Smooth muscle cell of the brain vasculature (primary cell): Measurements from ENCODE around the gene SEC62.
A peak's percentile ranks its signal among the peaks of the same experiment; 100 is the strongest.

Source experiments
- DNase-seq: peaks from one replicate; pipeline ENCODE4 v3.0.0-alpha.2; 2012; ENCODE audit warnings: low read depth, low spot score

Gene SEC62, protein sequence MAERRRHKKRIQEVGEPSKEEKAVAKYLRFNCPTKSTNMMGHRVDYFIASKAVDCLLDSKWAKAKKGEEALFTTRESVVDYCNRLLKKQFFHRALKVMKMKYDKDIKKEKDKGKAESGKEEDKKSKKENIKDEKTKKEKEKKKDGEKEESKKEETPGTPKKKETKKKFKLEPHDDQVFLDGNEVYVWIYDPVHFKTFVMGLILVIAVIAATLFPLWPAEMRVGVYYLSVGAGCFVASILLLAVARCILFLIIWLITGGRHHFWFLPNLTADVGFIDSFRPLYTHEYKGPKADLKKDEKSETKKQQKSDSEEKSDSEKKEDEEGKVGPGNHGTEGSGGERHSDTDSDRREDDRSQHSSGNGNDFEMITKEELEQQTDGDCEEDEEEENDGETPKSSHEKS

GRCh38 chr3:169966428-169966950, at the start of gene SEC62:
Gene SEC62 (plus strand): TSS chr3:169966807. CDS start chr3:169966823, 16 bp downstream.
- DNase-seq: peak; percentile 82

DNA sequence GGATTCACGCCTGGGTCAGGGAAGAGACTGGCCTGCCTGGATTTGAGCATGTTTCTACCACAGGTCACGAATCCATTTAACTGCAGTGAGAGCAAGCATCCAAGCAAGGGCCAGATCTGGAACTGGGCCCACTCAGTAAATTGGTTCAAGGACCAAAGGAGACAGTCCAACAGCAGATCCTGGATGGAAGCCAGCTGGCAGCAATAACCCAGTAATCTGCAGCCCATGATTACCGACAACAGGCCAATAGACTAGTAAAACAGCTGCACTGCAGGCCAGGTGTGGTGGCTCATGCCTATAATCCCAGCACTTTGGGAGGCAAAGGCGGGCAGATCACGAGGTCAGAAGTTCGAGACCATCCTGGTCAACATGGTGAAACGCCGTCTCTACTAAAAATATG, 43.4 kb upstream of the SEC62 start:
- DNase-seq: no peak

DNA sequence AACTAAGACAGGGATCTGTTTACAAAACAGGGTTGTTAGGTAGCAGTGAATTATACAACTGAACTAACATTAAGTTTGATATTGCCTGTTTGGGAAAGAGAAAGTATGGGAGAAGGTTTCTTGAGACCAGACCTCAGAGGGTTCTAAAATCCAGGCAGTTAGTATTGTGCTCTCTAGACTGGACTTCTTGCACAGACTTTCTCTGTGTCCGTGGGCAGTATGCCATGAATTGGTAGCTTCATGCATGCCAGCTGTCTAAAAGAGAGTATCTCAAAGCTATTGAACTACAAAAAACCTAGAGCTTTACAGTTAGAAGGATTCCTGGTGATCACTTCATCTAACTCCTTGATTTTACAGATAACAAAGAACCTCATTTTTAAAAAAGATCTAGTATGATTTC, 42.8 kb upstream of the SEC62 start:
- no peak for DNase-seq

- DNase-seq: no peak
Measured at GRCh38 chr3:169929830-169930519, 36.6 kb upstream of the SEC62 start.

DNA sequence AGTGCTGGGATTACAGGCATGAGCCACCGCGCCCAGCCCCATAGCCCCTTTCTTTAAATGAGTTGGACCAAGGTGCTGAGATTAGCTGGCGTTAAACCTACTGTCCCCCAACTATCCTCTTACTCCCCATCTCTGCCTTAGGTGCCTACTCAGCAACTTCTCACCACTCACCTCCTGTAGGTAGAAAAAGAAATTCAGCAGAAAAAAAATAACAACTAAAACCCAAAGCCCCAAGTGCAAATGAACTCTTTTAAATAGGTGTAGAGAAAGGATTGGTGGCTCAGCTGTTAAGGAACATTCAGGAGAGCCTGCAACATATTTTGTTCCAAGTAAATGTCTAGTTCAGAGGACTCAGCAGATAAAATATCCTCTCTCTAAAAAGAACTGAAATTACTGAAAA, 35.8 kb upstream of the SEC62 start:
- no peak for DNase-seq

GRCh38 chr3:169931747-169932520, 34.7 kb upstream of the SEC62 start:
- no peak for DNase-seq

DNA sequence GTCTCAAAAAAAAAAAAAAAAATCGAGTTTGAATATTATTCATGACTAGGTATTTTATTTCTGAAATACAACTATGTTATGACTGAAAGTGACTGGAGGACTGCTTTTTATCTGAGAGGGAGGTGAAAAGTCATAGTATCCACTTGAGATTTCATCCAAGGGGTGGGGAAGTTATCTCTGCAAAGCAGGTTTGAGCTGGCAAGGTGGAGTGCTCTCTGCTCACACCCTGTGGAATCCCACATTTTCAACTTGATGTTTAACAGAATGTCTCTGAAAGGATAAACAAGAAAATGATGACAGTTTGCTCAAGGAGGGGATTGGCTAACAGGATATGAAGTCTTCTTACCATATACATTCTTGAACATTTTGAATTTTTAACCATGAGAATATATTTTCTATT, 27.3 kb upstream of the SEC62 start:
- DNase-seq: no peak

DNA sequence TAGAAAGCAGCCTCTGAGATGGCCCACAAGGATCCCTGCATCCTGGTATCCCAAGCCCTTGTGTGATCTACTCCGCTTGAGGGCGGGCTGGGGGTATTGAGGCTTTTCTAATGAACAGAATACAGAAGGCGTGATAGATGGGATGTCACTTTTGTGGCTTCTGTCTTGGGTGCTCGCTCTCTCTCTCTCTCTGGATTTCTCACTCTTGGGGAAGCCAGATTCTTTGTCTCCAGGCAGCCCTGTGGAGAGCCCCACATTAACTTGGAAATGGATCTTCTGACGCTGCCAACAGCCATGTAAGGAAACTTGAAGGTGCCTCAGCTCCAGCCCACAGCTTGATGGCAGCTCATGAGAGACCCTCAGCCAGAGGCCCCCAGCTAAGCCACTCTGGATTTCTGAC, 26.9 kb upstream of the SEC62 start:
- DNase-seq: no peak

- DNase-seq: no peak
Measured at GRCh38 chr3:169940470-169941181, 26.0 kb upstream of the SEC62 start.

- no peak for DNase-seq
Measured at GRCh38 chr3:169945313-169945712, 21.3 kb upstream of the SEC62 start.

DNA sequence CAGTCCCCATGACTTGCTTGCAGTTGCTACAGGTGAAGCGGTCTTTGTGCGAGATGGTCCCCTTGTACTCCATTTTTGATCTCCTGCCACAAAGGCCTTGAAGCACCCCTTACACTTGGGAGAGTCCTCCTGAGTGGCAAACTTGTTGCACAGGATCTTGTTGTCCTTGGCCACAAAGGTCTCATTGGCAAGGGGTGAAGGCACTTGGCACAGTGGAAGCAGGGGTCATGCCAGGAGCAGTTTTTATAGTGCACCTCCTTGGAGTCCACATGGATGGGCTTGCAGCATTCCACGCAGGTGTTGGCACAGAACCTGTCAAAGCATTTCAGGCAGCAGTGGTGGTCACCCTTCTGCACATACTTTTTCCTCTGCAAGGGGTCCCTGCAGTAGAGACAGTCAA, 20.3 kb upstream of the SEC62 start:
- DNase-seq: no peak

- no peak for DNase-seq
Measured at GRCh38 chr3:169948559-169949448, 17.8 kb upstream of the SEC62 start.

- DNase-seq: no peak
Measured at GRCh38 chr3:169952045-169952444, 14.6 kb upstream of the SEC62 start.

- no peak for DNase-seq
Measured at GRCh38 chr3:169953462-169954141, 13.0 kb upstream of the SEC62 start.

GRCh38 chr3:169954142-169954756, 12.4 kb upstream of the SEC62 start:
- DNase-seq: no peak

DNA sequence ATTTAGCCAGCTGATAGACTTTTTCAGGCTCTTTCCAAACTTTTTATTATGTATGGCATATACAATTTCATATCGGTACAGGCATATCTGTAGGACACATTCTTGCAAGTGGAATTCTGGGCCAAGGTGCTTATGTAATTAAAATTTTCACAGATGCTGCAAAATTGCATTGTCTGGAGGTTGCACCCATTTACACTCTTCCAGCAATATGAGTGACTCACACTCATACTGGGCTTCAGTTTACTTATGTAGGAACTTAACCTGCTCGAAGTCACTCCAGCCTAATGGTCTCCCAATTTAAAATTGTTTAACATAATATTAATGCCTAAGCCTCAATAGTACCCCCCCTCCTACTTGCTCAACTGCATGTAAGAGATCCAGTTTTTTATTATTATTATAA, 11.2 kb upstream of the SEC62 start:
- no peak for DNase-seq

DNA sequence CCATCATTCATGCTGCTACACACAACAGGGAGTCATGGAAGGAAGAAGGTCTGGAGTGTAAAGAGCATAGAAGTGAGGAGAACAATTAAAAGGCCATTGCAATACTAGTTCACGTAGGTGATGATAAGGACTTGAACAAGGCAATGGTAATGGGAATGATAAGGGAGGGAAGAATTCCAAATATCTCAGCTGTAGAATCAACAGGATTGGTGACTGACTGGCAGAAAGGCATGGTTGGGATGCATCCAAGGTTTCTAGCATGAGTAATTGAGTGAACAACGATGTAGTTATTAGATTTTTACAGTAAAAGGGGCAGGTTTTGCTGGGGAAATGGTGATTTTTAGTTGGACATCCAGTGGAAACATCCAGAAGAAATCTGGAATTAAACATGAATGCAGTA, 2.4 kb upstream of the SEC62 start:
- no peak for DNase-seq

DNA sequence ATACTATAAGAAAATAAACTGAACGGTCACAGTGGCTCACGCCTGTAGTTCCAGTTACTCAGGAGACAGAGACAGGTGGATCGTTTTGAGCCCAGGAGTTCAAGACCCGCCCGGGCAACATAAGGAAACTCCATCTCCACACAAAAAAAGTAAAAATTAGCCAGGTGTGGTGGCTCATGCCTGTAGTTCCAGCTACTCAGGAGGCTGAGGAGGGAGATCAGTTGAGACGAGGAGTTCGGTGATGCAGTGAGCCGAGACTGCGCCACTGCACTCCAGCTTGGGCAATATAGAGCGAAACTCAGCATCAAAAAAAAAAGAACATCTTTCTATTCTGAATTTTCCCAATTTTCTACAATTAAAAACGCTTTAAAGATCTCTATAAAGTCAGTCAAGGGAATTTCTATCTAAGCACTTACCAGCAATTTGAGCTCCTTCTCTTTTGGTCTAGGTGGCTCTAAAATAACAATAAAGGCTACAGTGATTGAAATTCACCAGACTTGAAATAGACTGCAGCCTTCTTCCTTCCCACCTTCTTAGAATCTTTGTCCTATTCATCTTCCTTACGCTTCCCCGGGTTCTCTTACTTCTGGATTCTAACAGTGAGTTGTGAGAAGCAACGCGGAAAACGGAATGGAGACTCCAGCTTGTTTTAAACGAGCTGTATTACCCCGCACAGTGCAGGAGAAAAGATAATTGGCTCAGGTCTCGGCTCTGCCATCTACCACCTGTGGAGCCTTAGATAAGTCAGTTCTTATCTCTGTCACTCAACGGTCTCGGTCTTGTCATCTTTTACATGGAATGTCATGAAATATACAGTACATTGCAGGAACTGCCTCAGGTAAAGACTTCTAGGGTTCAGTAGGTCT, 812 bp upstream of the SEC62 start:
- peak; percentile 1 for DNase-seq
